H4 (cell line): ENCODE data around the gene RFX7. TPM values are rescaled to one million over a fixed set of nuclear protein-coding genes. Genes with fewer than 3 reads are reported as not detected.
A peak's percentile ranks its signal among the peaks of the same experiment; 100 is the strongest.
"Not testable (repeated sequence)": the region's sequence is repeated elsewhere in the genome, so short reads cannot be mapped to it uniquely, and the experiment has no call there.

Source experiments
- DNase-seq: peaks from one replicate; pipeline ENCODE4 v3.0.0-alpha.2; 2015; ENCODE audit warnings: low spot score
- total RNA-seq: library from RNA; depleted of rRNA; stranded (reverse); fragments of >200 nt; shearing (Covaris generic); gene quantifications from 2 replicates; pipeline ENCODE4 v1.2.3, GENCODE V29; 2014; rRNA removed

RFX7 gene
- 4.1 and 4.9 TPM in 2 replicates for total RNA-seq

DNA sequence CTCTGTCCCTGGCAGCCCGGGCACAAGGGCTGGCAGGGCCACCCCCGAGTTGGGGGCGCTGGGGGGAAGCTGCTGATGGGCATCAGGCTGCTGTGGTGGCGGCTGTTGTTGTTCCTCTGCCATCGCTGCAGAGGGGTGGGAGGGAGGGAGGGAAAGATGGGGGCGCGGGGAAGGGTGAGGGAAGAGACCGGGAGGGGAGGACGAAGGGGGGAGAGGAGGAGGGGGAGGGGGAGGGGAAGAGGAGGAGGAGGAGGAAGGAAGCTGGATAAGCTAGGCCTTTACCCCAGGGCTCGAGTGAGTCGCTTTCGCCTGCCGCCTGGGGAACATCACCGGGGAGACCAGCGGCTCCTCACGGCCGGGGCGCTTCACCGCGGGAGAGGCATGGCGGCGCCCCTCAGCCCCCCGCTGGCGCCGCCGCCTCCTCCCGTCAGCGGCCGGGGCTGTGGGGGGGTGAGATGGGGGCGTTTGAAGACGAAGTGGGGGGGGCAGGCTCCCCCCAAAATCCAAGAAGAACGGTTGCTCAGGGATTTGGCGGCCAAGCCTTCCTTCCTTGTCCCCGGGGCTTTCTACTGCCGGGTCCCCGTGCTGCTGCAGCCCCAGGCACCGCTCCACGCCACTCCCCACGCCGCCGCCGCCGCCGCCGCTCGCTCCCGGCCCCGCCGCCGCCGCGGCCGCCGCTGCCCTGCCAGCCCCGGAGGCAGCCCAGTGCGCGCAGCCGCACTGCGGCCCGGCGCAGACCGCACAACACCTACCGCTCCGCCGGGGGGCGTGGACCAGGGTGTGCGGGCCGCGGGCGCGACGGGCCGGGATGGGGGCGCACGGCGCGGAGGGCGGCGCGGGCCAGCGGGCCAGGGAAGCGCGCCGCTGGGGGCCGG is at the start of gene RFX7:
TSS of gene RFX7 (minus strand) at position 717 of the 875 bp plus-strand sequence. CDS start at position 123, 594 bp downstream.
- peak; percentile 60 for DNase-seq

DNA sequence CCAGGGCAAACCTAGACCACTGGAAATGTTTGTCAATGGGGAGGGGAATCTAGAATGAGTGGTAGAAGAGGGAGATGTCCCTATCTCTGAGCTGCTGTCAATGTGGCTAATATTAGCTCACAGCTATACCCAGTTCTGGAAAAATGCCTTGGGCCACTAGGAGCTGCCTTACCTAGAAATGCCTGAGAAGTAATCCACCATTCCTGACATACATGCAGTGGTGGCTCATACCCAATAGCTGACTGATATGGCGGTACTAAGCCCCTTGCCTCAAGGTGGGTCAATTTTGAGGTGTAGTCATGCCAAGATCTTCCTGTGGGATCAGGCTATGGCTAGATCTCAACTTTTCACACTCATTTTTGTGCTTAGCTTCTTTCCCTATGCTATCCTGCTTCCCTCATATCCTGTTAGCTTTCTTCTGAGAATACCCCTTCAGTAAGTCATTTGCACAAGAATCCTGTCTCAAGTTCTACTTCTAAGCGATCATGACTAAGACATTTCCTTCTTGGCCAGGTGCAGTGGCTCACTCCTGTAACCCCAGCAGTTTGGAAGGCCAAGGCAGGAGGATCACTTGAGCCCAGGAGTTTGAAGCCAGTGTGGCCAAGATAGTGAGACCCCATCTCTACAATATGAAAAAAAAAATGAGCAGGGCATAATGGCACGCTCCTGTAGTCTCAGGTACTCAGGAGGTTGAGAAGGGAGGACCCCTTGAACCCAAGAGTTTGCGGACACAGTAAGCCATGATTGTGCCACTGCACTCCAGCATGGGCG is 49.1 kb upstream of the RFX7 start:
- DNase-seq = no peak

DNA sequence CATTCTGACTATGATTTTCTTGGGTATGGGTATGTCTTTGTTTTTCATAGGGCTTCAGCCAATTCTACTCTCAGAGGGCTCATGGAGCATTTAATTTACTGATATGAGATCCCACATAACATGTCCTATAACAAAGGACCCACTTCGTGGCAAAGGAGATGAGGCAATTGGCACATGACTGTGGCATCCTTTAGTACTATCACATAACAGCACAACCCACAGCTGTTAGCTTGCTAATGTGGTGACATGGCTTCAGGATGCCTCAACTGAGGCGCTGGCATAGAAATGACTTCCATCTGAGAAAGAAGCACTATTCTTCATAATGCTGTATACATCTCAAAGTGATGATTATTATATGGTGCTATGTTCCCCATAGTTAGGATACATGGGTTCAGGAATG is 48.1 kb upstream of the RFX7 start:
- no peak for DNase-seq

DNA sequence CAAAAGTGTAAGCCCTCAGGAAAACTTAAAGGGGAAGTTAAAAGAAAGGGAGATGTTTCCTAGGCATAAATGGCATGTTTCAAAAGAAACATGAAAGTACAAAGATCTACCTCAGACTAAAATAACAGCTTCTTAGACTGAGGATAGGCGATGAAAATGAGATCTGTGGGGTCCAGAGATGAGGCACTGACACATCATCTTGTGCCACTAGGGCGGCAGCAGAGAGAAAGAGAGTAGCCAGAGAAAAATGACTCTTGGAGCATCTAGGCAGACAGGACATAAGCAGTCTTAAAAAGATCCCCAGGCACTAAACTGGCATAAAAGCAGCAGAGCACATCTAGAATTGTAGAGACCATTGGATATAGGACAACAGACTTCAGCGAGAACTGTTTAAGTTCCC is 42.5 kb upstream of the RFX7 start:
- DNase-seq = no peak

DNA sequence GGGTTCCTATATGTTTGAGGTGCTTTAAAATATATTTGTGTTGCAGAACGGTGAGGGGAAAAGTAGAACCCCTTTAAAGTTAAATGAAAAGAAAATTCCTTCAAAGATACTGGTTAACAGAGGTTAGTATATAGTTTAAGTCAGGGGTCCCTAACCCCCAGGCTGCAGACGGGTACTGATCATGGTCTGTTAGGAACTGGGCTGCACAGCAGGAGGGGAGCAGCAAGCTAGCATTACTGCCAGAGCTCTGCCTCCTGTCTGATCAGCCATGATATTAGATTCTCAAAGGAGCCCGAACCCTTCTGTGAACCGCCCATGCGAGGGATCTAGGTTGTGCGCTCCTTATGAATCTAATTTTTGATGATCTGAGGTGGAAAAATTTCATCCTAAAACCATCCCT is 37.5 kb upstream of the RFX7 start:
- DNase-seq = no peak

DNA sequence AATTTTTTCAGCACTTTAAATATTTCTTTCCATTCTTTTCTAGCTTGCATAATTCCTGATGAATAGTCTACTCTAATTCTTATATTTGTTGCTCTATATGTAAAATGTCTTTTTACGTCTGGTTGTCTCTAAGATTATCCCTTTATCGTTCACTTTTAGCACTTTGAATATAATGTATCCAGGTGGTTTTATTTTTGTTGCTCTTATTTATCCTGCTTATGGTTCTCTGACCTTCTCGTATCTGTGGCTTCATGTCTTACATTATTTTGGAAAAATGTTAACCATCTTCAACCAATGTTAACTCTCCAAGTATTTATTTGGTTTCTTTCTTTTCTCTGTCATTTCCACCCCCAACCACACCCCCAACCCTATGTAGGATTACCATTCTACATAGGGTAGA is 30.0 kb upstream of the RFX7 start:
- DNase-seq = no peak

DNA sequence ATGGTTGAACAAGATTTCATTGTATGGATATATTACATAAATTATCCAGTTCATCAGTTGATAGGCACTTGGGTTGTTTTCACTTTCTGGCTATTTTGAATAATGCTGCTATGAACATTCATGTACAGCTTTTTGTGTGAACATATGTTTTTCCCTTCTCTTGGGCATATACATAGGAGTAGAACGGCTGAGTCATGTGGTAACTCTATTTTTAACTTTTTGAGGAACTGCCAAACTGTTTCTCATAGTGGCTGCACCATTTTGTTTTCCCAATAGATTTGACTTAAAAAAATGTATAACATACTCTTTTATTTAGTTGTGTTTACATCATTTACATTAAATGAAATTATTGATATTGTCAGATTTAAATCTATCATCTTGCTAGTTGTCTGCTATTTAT is 28.8 kb upstream of the RFX7 start:
- DNase-seq = no peak

DNA sequence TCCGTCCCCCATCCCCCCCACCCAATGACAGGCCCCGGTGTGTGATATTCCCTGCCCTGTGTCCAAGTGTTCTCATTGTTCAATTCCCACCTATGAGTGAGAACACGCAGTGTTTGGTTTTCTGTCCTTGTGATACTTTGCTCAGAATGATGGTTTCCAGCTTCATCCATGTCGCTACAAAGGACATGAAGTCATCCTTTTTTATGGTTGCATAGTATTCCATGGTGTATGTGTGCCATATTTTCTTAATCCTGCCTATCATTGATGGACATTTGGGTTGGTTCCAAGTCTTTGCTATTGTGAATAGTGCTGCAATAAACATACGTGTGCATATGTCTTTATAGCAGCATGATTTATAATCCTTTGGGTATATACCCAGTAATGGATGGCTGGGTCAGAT is 22.8 kb upstream of the RFX7 start:
- DNase-seq = not testable (repeated sequence)

DNA sequence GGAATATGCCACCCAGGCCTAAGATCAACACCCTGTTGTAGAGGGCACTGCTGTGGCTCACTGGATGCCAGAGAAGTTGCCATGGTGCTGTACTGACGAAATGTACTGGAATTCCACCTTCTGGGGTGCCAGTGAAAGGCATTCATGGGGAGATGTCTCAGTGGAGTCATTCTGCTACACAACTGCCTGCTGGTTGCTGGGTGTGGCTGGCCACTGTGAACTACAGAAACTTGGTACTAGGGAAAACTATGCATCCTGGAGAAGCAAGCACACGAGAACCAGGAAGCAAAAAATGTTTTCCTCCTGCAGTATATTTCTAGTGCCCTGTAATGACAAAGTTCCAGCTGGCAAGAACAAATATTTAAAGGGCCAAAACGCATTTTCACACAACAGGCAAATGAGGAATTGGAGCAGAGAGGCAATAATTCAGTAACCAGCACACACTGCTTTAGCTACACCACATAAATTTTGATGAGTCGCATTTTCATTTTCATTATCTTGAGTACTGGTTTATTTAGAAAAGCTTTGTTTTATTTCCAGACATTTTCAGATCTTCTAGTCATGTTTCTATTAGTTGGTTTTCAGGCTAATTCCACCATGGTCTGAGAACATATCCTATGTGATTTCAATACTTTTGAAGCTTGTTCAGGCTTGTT is 18.3 kb upstream of the RFX7 start:
- peak; percentile 17 for DNase-seq

DNA sequence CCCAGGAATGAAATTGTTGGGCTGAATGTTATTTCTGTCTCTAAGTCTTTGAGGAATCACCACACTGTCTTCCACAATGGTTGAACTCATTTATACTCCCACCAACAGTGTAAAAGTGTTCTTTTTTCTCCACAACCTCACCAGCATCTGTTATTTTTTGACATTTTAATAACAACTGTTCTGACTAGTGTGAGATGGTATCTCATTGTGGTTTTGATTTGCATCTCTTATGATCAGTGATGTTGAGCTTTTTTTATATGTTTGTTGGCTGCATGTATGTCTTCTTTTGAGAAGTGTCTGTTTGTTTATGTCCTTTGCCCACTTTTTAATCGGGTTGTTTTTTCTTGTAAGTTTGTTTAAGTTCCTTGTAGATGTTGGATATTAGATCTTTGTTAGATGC is 13.6 kb upstream of the RFX7 start:
- not testable (repeated sequence) for DNase-seq

DNA sequence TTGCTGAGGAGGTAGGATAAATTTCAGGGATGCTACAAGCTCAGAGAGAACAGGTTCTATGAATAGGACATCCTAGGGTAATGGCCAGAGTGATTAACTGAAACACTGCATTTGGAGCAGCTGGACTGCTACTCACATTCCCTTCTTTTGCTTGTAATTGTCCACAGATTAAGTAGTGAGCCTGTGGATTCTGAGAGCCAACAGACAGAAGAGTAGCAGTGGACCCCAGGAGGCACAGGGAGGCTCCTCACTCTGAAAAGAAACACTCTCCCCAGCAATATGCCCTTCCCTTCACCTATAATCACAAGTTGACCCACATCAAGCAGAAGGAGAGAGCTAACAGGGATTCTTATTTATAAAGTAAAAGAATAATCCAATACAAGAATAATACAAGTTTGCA is 10.6 kb upstream of the RFX7 start:
- DNase-seq = no peak

DNA sequence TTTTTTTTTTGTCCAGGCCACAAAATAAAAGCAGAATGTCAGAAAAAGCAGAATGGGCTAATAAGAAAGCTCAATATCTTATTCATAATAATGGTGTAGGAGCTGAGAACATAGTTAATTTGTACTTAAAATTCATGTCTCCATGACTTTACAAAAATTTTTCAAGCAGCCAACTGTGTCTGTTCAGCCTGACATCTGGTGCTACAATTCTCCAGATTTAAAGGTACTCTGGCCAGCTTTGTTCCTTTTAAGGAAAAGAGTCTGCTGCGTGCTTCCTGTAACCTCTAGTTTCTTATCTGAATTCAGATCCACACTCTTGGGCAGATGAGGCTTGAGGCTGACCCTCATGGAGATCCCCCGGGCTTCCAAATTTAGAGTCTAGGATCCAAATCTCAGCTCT is 8.7 kb upstream of the RFX7 start:
- DNase-seq = no peak

DNA sequence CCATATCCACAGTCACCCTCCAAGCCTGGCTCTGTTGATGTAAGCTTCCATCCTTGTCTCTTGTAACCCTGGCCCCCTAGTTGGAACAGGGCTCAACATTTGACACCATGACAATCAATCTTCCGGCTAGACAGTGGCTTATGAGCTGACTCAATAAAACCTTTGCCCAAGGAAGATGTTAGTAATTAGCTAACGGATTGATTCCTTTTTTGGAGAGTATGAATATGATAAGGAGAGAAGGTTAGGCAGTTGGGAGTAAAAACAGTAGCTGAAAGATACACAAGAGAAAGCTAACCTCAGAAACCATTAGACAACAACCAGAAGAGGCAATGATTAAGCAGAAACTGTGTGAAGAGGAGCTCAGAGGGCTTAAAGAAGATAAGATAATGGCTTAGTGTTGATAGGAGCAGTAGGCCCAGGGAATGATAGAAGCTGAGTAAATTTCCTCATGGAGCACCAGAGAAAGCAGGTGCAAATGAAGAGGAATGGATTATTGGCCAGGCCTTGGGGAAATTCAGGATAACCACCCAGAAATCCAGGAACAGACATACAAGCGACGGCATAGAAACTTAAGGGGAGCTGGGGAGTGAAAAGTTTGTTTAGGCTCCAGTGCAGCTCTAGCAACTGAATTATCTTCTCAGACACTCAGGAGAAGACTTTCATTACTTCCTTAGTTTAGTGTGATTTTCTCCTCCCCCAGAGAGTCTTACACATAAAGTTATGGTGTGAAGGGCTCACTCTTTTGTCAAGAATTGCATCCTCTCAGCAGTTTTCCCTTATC is 7.8 kb upstream of the RFX7 start:
- no peak for DNase-seq

DNA sequence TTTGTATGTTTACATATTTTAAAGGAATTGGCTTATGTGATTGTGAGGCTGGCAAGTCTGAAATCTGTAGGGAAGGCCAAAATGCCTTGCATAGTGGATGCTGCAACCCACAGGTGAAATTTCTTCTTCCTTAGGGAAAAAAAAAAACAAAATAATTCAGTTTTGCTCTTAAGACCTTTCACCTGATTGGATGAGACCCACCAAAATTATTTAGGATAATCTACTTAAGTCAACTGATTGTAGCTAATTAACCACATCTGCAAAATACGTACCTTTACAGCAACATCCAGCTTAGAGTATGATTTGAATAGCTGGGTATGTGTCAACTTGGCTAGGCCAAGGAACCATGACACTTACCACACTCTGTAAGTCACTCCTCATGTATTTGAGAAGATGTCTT is 6.9 kb upstream of the RFX7 start:
- DNase-seq = no peak

DNA sequence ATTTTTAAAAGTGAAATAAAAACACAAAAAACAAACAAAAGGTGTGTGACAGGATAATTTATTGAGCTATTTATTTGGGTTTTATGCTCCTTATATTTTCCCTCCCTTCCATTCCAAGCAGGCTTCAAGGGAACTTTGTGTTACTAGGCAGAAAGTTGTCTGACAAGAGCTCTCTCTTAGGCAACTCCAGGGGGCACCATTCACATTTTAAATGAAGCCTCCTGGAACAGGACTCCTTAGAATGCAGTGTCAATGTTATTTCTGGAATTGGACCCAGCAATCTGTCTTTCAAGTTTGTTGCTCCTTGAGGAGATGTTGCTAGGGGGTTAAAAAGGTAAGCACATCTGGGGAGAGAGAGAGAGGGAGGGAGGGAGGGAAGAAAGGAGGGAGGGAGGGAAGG is 5.4 kb upstream of the RFX7 start:
- peak; percentile 14 for DNase-seq

DNA sequence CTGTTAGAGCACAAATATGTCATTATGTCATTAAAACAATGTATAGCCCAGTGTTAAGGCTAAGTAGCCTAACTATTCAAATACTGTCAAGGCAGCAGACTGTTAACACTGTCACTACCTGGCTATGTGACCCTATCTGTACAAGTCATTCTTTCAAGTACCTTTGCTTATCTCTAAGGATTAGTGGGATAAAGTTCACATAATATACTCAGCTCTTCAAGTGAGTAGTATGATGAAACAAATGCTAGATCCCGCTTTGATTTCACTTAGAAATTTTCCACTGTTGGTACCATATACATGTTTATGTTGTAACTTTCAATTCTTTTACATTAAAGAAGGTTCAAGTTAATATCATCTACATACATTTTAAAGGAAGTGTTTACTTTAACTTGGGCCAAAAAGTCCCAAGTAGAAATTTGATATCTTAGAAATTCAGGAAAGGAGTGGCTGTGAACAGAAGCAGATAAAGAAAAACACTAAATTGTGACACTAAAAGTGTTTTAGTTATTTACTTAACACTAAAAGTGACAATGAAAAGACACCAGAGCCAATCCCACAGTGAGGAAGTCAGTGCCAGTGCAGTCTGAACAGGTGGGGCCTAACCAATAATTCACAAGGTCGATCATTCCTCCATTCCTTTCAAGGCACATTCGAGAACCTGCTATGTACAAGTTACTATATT is 4.8 kb upstream of the RFX7 start:
- DNase-seq = no peak

DNA sequence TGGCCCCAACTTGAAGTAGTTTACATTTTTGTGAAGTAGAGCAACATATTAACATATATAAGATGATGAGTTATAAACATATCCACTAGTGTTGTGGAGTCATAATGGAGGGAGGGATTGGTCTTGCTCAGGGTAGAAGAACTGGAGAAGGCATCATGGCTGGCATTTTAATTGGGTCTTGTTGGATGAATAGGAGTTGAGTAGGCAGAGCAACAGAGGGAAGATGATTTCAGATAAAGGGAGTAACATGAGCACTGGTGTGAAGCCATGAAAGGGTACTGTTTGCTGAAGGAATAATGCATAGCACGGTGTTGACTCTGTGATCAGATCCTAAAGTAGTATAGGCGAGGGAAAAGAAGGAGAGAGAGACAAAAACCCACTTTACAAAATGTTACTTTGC is 3.6 kb upstream of the RFX7 start:
- no peak for DNase-seq

DNA sequence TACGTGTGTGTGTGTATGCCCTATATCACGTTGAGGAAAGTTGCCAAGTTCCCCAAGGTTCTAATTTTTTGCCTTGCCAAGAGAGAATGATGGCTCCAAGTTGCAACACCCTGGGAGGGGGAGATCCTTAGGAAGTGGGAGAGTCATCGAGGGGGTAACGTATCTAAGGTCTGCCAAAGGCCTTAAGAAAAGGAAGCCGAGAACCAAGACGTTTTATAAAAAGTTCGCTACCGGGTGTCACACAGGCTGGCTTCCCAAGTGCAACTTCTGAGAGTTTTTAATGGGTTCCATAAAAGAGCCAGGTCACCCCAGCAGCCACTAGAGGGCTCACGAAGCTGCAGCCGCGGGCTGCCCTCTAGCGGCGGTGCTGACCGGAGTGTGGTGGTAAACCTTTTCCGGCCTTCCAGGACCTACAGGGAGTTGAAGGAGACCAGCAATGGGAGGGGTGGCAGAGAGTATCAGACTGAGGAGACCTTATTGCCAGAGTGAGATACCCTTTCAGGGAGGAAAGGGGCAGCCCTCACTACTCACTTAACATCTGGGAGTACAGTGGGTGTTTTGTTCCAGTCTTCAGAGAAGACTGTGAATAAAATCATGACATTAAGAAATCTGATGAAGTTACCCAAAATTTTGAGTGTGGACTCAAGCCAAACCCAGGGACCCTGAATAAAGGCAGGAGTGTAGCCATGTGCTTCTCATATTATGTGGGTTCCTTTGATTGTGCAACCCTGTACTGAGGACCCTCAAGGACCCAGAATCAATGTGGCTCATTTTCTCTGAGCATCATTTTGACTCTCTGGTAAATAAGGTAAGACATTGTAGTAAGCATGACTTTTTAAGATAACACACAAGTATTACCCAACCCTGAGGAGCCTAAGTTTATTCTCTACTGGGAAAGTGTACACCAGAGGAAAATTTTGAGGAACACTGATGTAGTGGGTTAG is 2.5 kb upstream of the RFX7 start:
- peak; percentile 83 for DNase-seq

DNA sequence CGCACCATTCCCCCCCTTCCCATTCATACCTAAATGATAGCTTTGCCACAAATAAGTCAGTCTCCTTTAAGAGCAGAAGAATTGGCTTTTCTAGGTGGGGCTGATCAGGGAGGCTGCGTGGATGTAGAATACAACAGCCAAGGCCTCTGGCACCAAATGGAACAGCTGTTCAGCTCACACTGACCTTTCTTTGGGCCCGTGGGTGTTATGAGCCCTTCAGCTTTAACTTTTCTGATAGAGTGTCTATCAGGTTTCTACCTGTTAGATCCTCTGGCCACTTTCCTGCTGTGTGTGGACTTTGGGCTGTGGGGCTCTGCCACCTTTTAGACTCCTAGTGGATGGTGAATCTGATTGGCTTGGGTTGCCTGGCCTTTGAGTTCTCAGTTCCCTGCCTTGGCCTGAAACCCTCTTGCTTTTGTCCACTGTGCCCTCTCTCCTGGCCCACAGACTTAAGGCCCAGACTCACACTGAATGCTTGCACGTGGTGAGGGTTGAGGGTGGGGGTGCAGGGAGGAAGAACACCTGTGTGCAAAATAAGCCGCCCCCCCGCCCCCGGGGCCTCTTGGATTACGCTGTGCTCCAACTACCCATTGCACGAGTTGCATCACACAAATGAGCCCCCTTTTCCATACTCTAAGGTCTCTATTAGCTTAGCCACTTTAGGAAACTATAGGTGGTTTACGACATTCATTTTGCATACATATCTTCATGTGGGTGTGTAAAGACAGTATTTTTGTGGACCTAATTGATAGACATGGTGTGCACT is 1.3 kb upstream of the RFX7 start:
- DNase-seq = peak; percentile 9
